Caco-2 (cell line): ENCODE data around the gene MUC3A. TPM values are rescaled to one million over a fixed set of nuclear protein-coding genes. Genes with fewer than 3 reads are reported as not detected.
A peak's percentile ranks its signal among the peaks of the same experiment; 100 is the strongest.
"Not testable (repeated sequence)": the region's sequence is repeated elsewhere in the genome, so short reads cannot be mapped to it uniquely, and the experiment has no call there.

Source experiments
- BruUV-seq: library from RNA; stranded (reverse); fragments of 400-500 nt; replicated peaks from 2 replicates; lab custom pipeline; 2021; lab: Mats Ljungman, UMichigan
- CTCF ChIA-PET: fragments of 300-600 bp; sonication (Branson Sonifier 250); formaldehyde crosslinking; loops from one replicate; lab custom pipeline; 2022; ENCODE audit warnings: antibody characterized with exemption; lab: Charles Lee
- POLR2A ChIA-PET: fragments of 300-600 bp; sonication (Branson Sonifier 250); formaldehyde crosslinking; loops from one replicate; lab custom pipeline; 2022; ENCODE audit warnings: antibody characterized with exemption; lab: Charles Lee
- DNase-seq, 2 experiments: peaks; one replicate each; pipeline versions ENCODE4 v3.0.0 to v3.0.0-alpha.2; 2020 to 2022
- H3K27me3 ChIP-seq: replicated peaks from 2 replicates; pipeline ENCODE4 v1.6.0; 2011; ENCODE audit warnings: low read length; ENCODE audit not compliant: control insufficient read depth, insufficient read depth
- H3K36me3 ChIP-seq: 2 replicates; pipeline ENCODE4 v1.5.1; 2011; ENCODE audit warnings: low read length; ENCODE audit not compliant: control insufficient read depth, insufficient read depth
- H3K4me1 ChIP-seq: fragments of 250-450 bp; sonication (Bioruptor Pico); 2 replicates; pipeline ENCODE4 v1.5.1; 2020; ENCODE audit warnings: mild to moderate bottlenecking
- H3K4me3 ChIP-seq: 2 replicates; pipeline ENCODE4 v1.5.1; 2011; ENCODE audit warnings: low read depth, mild to moderate bottlenecking, control low read depth, low read length
- H3K9me3 ChIP-seq: fragments of 250-450 bp; sonication (Bioruptor Pico); 2 replicates; pipeline ENCODE4 v1.5.1; 2020; ENCODE audit warnings: mild to moderate bottlenecking, moderate library complexity
- H3K27ac Mint-ChIP-seq: one replicate; pipeline ENCODE4 v1.8.0; 2022; ENCODE audit warnings: mixed read lengths; ENCODE audit not compliant: unreplicated experiment
- H3K27me3 Mint-ChIP-seq: one replicate; pipeline ENCODE4 v1.8.0; 2022; ENCODE audit warnings: mixed read lengths; ENCODE audit not compliant: insufficient read depth, unreplicated experiment
- H3K36me3 Mint-ChIP-seq: one replicate; pipeline ENCODE4 v1.8.0; 2022; ENCODE audit warnings: mild to moderate bottlenecking, mixed read lengths; ENCODE audit not compliant: insufficient read depth, unreplicated experiment
- H3K4me1 Mint-ChIP-seq: one replicate; pipeline ENCODE4 v1.8.0; 2022; ENCODE audit warnings: low read depth, mixed read lengths; ENCODE audit not compliant: unreplicated experiment
- H3K4me3 Mint-ChIP-seq: one replicate; pipeline ENCODE4 v1.8.0; 2022; ENCODE audit warnings: mild to moderate bottlenecking, moderate library complexity, mixed read lengths; ENCODE audit not compliant: unreplicated experiment
- H3K9me3 Mint-ChIP-seq: one replicate; pipeline ENCODE4 v1.8.0; 2022; ENCODE audit warnings: mixed read lengths; ENCODE audit not compliant: unreplicated experiment
- CTCF ChIP-seq, 2 experiments: fragments of 200-600 bp in 1 of 2; IDR thresholded peaks; 1 replicate in 1 of 2; 2 replicates in 1 of 2; pipeline versions ENCODE4 v1.5.1 to v1.8.0; 2011 to 2022; ENCODE audit warnings: antibody characterized with exemption in 1 of 2, control low read depth in 1 of 2, inconsistent platforms in 1 of 2, low read depth in 1 of 2, low read length in 1 of 2, mild to moderate bottlenecking in 1 of 2, moderate library complexity in 1 of 2; ENCODE audit not compliant: insufficient read depth in 1 of 2, severe bottlenecking in 1 of 2, unreplicated experiment in 1 of 2
- intact Hi-C: fragments of 100-400 bp; cut with micrococcal nuclease; formaldehyde crosslinking; loops from one replicate; pipeline ENCODE4 v1.10.0; 2022; ENCODE audit not compliant: unreplicated experiment
- total RNA-seq: library from RNA; stranded (reverse); gene quantifications from 2 replicates; pipeline ENCODE4 v1.2.3, GENCODE V29; 2022

MUC3A gene
- total RNA-seq, 1 experiment from 2014 or later: 25.1 TPM

- Mint-ChIP-seq H3K4me1 (peaks cover 15% of the 10 kb centered on the region), H3K36me3 (peaks cover 6% of the 10 kb centered on the region), H3K9me3 (no peaks in the 10 kb centered on the region), H3K27me3 (no peaks in the 10 kb centered on the region), H3K27ac (no peak overlapping the region), H3K4me3 (no peak overlapping the region)
- intact Hi-C loops: no loop called here
- ChIA-PET POLR2A (no interaction called here), CTCF (interaction anchor here (1.4 kb wide), 1 partner anchor 63 kb away, joined by 4 read pairs; no protein-coding TSS in a partner anchor)
- no peaks in the 10 kb centered on the region for H3K27me3 ChIP-seq
- peaks cover 24% of the 10 kb centered on the region for H3K4me1 ChIP-seq
- H3K9me3 ChIP-seq: no peaks in the 10 kb centered on the region
- no TSS peak for BruUV-seq
- H3K36me3 ChIP-seq: no peaks in the 10 kb centered on the region
- H3K4me3 ChIP-seq: no peak overlapping the region
- DNase-seq: no peak
- no peak for TF ChIP-seq CTCF (IDR thresholded peaks at IDR 0.05; ENCODE audit: insufficient read depth in 1 of 2, low read depth in 1 of 2, low read length in 1 of 2, severe bottlenecking in 1 of 2, unreplicated experiment in 1 of 2)
Observed at GRCh38 chr7:100902638-100903037, 46.7 kb upstream of the MUC3A start.

- CTCF ChIA-PET: no interaction called here
- H3K27ac Mint-ChIP-seq: no peak overlapping the region
Observed at GRCh38 chr7:100908512-100908911, 40.8 kb upstream of the MUC3A start.

GRCh38 chr7:100910443-100910842 is 38.9 kb upstream of the MUC3A start:
- BruUV-seq, intact Hi-C loops, H3K36me3 ChIP-seq, DNase-seq, H3K36me3 Mint-ChIP-seq, H3K27me3 Mint-ChIP-seq, H3K9me3 ChIP-seq, H3K27me3 ChIP-seq, H3K4me3 Mint-ChIP-seq, H3K4me3 ChIP-seq, H3K9me3 Mint-ChIP-seq: not testable (repeated sequence)
- peaks cover 26% of the 10 kb centered on the region for H3K4me1 Mint-ChIP-seq
- H3K27ac Mint-ChIP-seq: peak overlapping the region; percentile 23
- peaks cover 26% of the 10 kb centered on the region for H3K4me1 ChIP-seq
- ChIA-PET POLR2A (interaction anchor here (0.6 kb wide), 1 partner anchor 22 kb away, joined by 3 read pairs; no protein-coding TSS in a partner anchor), CTCF (interaction anchor here (0.5 to 0.6 kb wide), 2 partner anchors 226 to 331 kb away, joined by 3 read pairs; no protein-coding TSS in a partner anchor)

More at GRCh38 chr7:100908512-100908911, 40.8 kb upstream of the MUC3A start:
- intact Hi-C loops: no loop called here
- no peaks in the 10 kb centered on the region for H3K36me3 ChIP-seq
- no peaks in the 10 kb centered on the region for H3K27me3 ChIP-seq
- H3K4me3 ChIP-seq: no peak overlapping the region
- H3K4me1 ChIP-seq: peaks cover 18% of the 10 kb centered on the region
- H3K9me3 ChIP-seq: no peaks in the 10 kb centered on the region
- POLR2A ChIA-PET: no interaction called here
- Mint-ChIP-seq H3K36me3 (no peaks in the 10 kb centered on the region), H3K4me3 (no peak overlapping the region), H3K9me3 (no peaks in the 10 kb centered on the region), H3K4me1 (peaks cover 19% of the 10 kb centered on the region), H3K27me3 (no peaks in the 10 kb centered on the region)
- no peak for DNase-seq
- no TSS peak for BruUV-seq
- no peak for TF ChIP-seq CTCF (IDR thresholded peaks at IDR 0.05; ENCODE audit: insufficient read depth in 1 of 2, low read depth in 1 of 2, low read length in 1 of 2, severe bottlenecking in 1 of 2, unreplicated experiment in 1 of 2)
